Hepatocyte (in vitro differentiated cells): ENCODE measurements around the gene SPINK2.

Source experiments
- EZH2 ChIP-seq: fragments of 200-600 bp; sonication (generic); IDR thresholded peaks from 2 replicates; pipeline ENCODE4 v1.6.1; 2016; ENCODE audit warnings: antibody characterized with exemption, mild to moderate bottlenecking, borderline replicate concordance
- EZH2phosphoT487 ChIP-seq: fragments of 200-600 bp; sonication (generic); IDR thresholded peaks from one replicate; pipeline ENCODE4 v1.6.1; 2018; ENCODE audit warnings: antibody characterized with exemption, mild to moderate bottlenecking, low read depth, moderate library complexity; ENCODE audit not compliant: unreplicated experiment, severe bottlenecking
- TF ChIP-seq, protein P1 (sequence below): fragments of 200-600 bp; sonication (generic); IDR thresholded peaks from 2 replicates; pipeline ENCODE4 v1.5.1; 2016; ENCODE audit warnings: antibody characterized with exemption, mild to moderate bottlenecking; ENCODE audit not compliant: poor library complexity

DNA sequence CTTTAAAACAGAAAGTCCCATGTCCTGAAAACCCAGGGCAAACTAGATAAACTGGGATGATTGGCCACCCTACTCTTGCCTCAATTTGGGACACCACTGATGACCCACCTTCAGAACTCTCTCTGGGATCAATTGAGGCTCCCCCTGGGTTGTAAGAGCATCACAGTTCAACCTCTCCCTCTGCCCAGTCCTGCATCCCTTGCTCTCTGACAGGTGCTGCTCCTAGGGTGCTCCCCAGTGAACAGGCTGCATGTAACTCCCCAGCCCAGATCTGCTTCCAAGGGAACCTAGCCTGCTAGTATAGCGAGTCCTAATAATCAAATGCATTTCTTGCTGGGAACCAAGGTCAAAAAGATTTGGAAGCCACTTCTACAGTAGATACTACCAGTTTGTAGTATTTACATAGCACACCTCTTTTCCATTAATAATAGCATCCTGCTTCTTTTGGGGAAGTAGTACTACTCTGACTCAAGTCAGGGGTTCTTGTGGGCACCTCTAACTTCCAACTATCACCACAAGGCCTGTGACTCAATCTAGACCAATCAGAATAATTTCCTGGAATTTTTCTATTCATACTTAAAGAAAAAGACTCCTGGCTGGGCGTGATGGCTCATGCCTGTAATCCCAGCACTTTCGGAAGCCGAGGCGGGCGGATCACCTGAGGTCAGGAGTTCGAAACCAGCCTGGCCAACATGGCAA lies 42.1 kb upstream of the SPINK2 start:
- TF ChIP-seq, protein P1, sequence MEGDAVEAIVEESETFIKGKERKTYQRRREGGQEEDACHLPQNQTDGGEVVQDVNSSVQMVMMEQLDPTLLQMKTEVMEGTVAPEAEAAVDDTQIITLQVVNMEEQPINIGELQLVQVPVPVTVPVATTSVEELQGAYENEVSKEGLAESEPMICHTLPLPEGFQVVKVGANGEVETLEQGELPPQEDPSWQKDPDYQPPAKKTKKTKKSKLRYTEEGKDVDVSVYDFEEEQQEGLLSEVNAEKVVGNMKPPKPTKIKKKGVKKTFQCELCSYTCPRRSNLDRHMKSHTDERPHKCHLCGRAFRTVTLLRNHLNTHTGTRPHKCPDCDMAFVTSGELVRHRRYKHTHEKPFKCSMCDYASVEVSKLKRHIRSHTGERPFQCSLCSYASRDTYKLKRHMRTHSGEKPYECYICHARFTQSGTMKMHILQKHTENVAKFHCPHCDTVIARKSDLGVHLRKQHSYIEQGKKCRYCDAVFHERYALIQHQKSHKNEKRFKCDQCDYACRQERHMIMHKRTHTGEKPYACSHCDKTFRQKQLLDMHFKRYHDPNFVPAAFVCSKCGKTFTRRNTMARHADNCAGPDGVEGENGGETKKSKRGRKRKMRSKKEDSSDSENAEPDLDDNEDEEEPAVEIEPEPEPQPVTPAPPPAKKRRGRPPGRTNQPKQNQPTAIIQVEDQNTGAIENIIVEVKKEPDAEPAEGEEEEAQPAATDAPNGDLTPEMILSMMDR, result no peak
- TF ChIP-seq EZH2, result no peak
- no peak for TF ChIP-seq EZH2phosphoT487
